ENCODE results near the gene GRIP2. TPM values are rescaled to one million over a fixed set of nuclear protein-coding genes. Genes with fewer than 3 reads are reported as not detected.

Gene GRIP2
- total RNA-seq, 1 donor from 2014 or later, result 0.52 TPM

DNA sequence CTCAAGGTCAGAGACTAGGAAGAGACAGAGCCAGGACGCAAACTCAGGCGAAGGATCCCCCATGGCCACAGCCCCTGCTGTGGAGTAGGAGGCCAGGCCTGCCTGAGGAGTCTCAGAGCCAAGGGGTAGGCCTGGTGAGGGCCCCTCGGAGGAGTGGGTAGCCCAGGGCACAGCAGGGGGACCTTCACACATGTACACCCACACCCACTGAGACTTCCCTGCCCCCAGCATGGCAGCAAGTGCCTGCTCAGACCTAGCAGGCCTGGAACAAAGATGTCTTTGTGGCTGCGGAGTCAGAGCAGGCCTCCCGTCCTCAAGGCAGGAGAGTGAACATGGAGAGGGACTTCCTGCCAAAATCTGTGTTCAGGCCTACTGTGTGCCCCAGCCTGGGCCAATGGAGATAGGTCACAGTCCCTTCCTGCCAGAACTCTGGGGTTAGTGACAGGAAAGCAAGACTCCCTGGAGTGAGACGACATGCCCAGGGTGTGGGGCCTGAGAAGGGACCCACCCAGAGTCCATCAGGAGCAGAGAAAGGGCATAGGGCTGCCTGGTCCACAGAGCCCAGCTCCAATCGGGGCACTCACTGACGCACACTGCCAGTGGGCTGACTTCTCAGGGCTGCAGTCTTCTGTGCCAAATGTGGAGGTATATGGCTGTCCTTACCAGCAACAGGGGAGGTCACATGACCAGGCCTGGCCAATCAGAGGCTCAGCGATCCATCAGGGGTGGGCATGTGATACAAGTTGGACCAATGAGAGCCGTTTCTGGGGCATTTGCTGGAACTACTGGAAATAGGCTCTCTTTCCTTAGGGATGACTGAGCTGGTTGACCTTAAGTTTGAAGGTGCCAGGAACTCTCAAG, 2.3 kb downstream of the GRIP2 start:
- H3K27me3 ChIP-seq, result peaks cover 6% of the 10 kb centered on the region
- no peaks in the 10 kb centered on the region for H3K9me3 ChIP-seq
- H3K27ac ChIP-seq, result no peak overlapping the region
- intact Hi-C loops (cut with DNase I), result no loop called here
- no peak overlapping the region for H3K4me3 ChIP-seq
- no peak for DNase-seq
- TF ChIP-seq, protein P1, sequence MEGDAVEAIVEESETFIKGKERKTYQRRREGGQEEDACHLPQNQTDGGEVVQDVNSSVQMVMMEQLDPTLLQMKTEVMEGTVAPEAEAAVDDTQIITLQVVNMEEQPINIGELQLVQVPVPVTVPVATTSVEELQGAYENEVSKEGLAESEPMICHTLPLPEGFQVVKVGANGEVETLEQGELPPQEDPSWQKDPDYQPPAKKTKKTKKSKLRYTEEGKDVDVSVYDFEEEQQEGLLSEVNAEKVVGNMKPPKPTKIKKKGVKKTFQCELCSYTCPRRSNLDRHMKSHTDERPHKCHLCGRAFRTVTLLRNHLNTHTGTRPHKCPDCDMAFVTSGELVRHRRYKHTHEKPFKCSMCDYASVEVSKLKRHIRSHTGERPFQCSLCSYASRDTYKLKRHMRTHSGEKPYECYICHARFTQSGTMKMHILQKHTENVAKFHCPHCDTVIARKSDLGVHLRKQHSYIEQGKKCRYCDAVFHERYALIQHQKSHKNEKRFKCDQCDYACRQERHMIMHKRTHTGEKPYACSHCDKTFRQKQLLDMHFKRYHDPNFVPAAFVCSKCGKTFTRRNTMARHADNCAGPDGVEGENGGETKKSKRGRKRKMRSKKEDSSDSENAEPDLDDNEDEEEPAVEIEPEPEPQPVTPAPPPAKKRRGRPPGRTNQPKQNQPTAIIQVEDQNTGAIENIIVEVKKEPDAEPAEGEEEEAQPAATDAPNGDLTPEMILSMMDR (IDR thresholded peaks at IDR 0.05), result no peak
- ATAC-seq, result no peak
- H3K4me1 ChIP-seq, result no peaks in the 10 kb centered on the region
- no peaks in the 10 kb centered on the region for H3K36me3 ChIP-seq

DNA sequence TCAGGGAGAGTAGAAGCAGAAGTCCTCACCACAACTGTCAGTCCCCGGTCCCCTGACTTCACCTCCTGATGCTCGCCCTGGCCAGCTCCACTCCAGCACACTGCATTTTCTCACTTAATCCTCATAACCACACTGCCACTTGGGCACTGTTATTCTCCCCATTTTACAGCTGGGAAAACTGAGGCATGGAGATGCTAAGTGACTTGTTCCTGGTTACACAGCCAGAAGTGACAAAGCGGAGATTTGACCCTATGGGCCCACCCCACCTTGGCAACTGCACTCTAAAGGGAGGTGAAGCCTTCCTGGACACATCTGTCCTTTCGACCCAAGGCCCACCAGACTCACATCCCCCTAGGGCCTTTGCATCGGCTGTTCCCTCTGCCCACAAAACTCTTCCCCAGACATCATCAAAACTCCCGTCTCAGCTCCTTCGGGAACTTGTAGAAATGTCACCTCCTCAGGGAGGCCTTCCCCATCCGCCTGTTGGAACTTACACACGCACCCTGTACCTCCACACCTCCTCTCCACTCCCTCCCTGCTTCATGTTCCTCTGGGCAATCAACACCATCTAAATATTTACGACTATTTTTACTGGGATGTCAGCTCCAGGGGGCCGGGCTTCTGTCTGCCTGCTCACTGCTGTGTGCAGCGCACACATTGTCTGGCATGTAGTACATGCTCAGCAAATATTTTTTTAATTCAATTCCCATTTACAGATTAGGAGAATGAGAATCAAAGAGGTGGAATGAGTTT, 3.1 kb downstream of the GRIP2 start:
- no peaks in the 10 kb centered on the region for H3K36me3 ChIP-seq
- H3K4me1 ChIP-seq, result no peaks in the 10 kb centered on the region
- H3K27me3 ChIP-seq, result peaks cover 6% of the 10 kb centered on the region
- ATAC-seq, result no peak
- H3K4me3 ChIP-seq, result no peak overlapping the region
- TF ChIP-seq, protein P1 (IDR thresholded peaks at IDR 0.05), result no peak
- DNase-seq, result no peak
- no peaks in the 10 kb centered on the region for H3K9me3 ChIP-seq
- intact Hi-C loops (cut with DNase I), result no loop called here
- no peak overlapping the region for H3K27ac ChIP-seq

DNA sequence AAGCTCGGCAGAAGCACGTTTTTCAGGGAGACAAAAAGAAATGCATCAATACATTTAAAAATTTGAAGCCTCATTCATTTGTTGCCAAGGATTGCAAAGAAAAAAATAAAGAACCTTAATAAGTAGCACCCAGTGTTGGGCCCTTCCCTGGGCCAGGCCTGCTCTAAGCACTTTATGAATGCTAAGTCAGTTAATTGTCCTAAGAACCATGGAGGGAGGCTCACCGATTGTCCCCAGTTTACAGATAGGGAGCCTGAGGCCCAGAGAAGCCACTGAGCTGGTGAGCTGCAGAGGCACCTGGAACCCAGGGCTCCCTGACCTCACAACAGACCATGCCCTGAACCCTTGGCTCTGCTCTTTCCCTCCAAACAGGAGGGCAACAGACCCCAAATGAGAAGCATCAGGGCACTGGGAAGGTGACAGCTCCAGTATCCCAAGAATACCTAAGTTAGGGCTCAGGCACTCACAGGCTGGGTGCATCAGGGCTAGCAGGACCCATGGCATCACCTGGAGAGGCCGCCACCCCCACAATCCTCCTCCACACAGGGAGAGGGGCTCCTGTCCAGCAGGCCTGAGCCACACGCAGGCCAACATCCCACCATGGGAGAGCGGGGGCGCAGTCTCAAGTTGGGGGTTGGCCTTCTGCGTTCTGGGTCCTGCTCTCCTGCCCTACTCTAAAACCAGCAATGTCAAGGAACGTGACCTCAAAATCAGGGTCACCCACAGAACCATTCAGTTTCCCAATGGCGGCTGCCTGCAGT, 3.9 kb downstream of the GRIP2 start:
- H3K4me3 ChIP-seq, result no peak overlapping the region
- intact Hi-C loops (cut with DNase I), result no loop called here
- no peaks in the 10 kb centered on the region for H3K9me3 ChIP-seq
- ATAC-seq (no peak), DNase-seq (no peak)
- no peaks in the 10 kb centered on the region for H3K4me1 ChIP-seq
- TF ChIP-seq, protein P1 (IDR thresholded peaks at IDR 0.05), result no peak
- no peaks in the 10 kb centered on the region for H3K36me3 ChIP-seq
- H3K27me3 ChIP-seq, result peaks cover 6% of the 10 kb centered on the region
- H3K27ac ChIP-seq, result no peak overlapping the region

DNA sequence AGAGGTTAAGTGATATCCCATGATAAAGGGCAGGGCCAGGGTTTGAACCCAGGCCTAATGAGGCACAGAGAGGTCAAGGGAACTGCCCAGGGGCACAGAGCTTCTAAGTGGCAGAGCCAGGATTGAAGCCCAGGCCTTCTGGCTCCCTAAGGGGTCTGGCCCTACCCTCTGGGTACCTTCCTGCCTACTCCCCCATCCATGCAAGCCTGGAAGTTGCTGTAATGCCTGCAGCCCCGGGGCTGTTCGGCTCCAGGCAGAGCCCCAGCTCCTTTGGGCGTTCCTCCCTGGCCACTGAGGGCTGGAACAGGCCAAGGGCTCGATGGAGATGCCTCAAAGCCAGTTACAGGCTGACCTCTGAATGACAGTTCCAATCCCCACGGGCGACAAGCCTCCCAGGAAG, 4.5 kb downstream of the GRIP2 start:
- no peak overlapping the region for H3K4me3 ChIP-seq
- no peak overlapping the region for H3K27ac ChIP-seq
- no peaks in the 10 kb centered on the region for H3K4me1 ChIP-seq
- TF ChIP-seq, protein P1 (IDR thresholded peaks at IDR 0.05), result no peak
- DNase-seq (no peak), ATAC-seq (no peak)
- intact Hi-C loops (cut with DNase I), result no loop called here
- H3K36me3 ChIP-seq, result no peaks in the 10 kb centered on the region
- H3K27me3 ChIP-seq, result peaks cover 6% of the 10 kb centered on the region
- no peaks in the 10 kb centered on the region for H3K9me3 ChIP-seq

DNA sequence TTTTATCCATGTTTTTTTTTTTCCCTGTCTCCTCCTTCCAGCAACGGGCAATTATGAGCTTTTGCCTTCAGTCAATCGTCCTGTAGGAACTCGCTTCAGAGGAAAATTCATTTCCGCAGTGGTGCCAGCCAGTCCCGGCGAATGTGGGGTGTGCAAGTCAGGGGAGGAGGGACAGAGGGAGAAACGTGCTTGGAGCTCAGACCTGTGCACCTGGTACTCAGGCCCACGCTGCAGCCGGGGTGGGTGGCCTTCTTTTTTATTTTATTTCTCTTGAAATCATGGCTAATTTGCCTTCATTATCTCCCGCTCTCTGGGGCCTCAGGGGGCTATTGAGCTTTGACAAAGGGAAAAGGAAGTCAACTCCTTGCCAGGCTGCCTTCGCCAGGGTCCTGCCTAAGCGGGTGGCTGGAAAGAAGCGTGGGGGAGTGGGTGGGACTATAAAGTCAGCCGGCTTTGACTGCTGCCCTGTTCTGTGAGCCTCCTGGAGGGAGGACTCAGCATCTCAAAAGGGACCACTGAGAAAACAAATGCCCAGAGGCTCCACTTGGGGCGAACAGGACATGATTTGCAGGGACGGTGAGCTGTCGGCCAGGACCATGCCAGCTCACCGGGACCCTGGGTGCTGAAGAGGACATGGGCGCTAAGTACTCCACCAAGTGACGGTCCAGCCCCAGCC, 5.5 kb downstream of the GRIP2 start:
- no peaks in the 10 kb centered on the region for H3K4me1 ChIP-seq
- intact Hi-C loops (cut with DNase I), result no loop called here
- H3K9me3 ChIP-seq, result no peaks in the 10 kb centered on the region
- H3K27me3 ChIP-seq, result peaks cover 6% of the 10 kb centered on the region
- H3K36me3 ChIP-seq, result no peaks in the 10 kb centered on the region
- TF ChIP-seq, protein P1 (IDR thresholded peaks at IDR 0.05), result no peak
- H3K27ac ChIP-seq, result no peak overlapping the region
- ATAC-seq (no peak), DNase-seq (no peak)
- no peak overlapping the region for H3K4me3 ChIP-seq
